Stimulated activated memory B cell treated with anti-CD40 and anti-IgM and Interleukin-4, amounts not matched to agents 10 μg/mL and 1 μg/mL and 100 μg/mL, for 72 hours (primary cell): Measurements from ENCODE around the gene MRPS30.

Experiments
- ATAC-seq: fragments of 150-1000 bp; cut with Tn5 transposase; 2 replicates; pipeline ENCODE4 v1.10.0; 2021
- H3K27ac Mint-ChIP-seq: one replicate; pipeline ENCODE4 v1.8.0; 2022; ENCODE audit warnings: mild to moderate bottlenecking, mixed read lengths
- H3K27me3 Mint-ChIP-seq: one replicate; pipeline ENCODE4 v1.8.0; 2022; ENCODE audit warnings: mixed read lengths
- H3K36me3 Mint-ChIP-seq: one replicate; pipeline ENCODE4 v1.8.0; 2022; ENCODE audit warnings: mixed read lengths
- H3K4me1 Mint-ChIP-seq: one replicate; pipeline ENCODE4 v1.8.0; 2022; ENCODE audit warnings: mixed read lengths
- H3K4me3 Mint-ChIP-seq: one replicate; pipeline ENCODE4 v1.8.0; 2022; ENCODE audit warnings: mild to moderate bottlenecking, moderate library complexity, mixed read lengths
- H3K9me3 Mint-ChIP-seq: one replicate; pipeline ENCODE4 v1.8.0; 2022; ENCODE audit warnings: mixed read lengths

Gene MRPS30

DNA sequence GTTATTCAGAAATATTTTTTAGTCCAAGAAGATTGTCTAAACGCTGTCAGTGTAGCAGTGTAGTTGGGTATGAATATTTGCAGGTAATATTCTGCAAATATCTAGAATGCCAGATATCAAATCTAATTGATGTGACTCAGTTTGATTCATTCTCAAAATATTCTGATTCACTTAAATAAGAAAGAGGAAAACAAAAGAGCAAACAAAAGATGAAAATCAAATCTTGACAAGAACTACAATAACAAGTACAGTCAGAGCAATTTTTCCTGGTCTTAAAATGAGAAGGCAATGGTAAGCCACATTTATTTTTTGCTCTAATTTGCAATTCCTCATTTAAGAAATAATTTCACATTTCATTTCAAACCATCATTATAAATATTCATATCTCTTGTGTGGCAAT, 36.0 kb downstream of the MRPS30 start:
- no peak overlapping the region for H3K4me3 Mint-ChIP-seq
- no peaks in the 10 kb centered on the region for H3K27me3 Mint-ChIP-seq
- no peak overlapping the region for H3K27ac Mint-ChIP-seq
- no peak for ATAC-seq
- H3K4me1 Mint-ChIP-seq: no peaks in the 10 kb centered on the region
- peaks cover 4% of the 10 kb centered on the region for H3K36me3 Mint-ChIP-seq
- peaks cover 3% of the 10 kb centered on the region for H3K9me3 Mint-ChIP-seq

DNA sequence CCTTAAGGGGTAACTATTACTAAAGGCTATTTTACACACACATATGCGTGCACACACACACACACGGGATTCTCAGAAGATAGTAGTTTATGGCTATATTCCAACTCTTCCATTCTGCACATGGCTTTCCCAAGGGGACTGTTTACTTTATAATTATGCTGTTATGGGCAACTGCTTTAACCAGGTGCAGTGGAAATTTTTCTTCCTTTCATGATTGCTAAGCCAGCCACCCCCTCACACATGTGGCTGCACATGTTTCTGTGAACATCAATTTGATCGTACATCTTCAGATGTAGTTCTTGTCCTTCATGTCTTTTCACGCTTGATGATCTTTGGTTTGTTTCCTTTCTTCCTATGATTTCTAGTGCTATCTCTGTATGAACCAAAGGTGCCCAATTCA, 37.0 kb downstream of the MRPS30 start:
- H3K36me3 Mint-ChIP-seq: no peaks in the 10 kb centered on the region
- no peaks in the 10 kb centered on the region for H3K9me3 Mint-ChIP-seq
- H3K27me3 Mint-ChIP-seq: no peaks in the 10 kb centered on the region
- no peak for ATAC-seq
- H3K27ac Mint-ChIP-seq: no peak overlapping the region
- no peaks in the 10 kb centered on the region for H3K4me1 Mint-ChIP-seq
- no peak overlapping the region for H3K4me3 Mint-ChIP-seq

DNA sequence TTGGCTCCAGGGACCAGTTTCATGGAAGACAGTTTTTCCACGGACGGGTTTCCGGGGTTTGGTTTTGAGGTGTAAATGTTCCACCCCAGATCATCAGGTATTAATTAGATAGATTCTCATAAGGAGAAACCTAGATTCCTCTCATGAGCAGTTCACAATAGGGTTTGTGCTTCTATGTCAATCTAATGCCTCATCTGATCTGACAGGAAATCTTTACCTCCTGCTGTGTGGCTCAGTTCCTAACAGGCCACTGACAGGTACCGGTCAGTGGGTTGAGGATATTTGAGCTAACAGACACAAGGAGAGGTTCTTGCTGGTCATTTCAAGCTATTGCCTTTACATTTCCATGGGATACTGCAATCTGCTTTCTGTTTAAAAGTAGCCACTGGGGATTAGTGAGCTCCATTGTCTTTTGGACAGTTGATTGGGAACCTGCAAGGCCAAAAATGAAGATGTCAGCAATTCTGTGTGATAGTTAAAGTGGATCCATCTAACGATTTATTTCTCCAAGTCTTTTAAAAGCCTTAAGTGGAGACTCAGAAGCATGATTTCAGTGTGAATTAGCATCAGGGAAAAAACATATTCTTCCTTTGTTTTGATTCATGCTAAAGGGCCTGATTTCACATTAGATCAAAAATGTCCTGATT, 38.6 kb downstream of the MRPS30 start:
- Mint-ChIP-seq H3K4me1 (no peaks in the 10 kb centered on the region), H3K36me3 (no peaks in the 10 kb centered on the region), H3K9me3 (no peaks in the 10 kb centered on the region), H3K27ac (no peak overlapping the region), H3K4me3 (no peak overlapping the region), H3K27me3 (no peaks in the 10 kb centered on the region)
- no peak for ATAC-seq

DNA sequence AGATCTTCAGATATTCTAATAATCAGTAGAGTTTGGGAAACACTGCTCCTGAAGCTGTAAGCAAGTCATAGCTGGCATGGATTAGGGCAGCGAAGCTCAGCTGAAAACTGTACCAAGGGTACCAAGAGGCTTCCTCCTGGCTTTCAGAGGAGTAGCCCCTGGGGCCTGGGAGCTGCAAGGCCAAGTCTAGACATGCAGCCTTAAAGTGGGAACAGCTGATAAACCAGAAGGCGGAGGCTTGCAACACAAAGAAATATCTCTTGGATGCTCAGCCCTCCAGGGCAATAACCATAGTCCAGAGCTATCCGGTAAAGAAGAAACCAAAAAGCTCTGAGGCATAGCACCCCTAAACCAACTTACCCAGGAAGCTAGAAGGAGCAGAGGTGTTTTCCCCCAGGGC, 51.5 kb downstream of the MRPS30 start:
- Mint-ChIP-seq H3K36me3 (no peaks in the 10 kb centered on the region), H3K9me3 (no peaks in the 10 kb centered on the region), H3K4me1 (no peaks in the 10 kb centered on the region), H3K27me3 (no peaks in the 10 kb centered on the region), H3K4me3 (no peak overlapping the region), H3K27ac (no peak overlapping the region)
- no peak for ATAC-seq

DNA sequence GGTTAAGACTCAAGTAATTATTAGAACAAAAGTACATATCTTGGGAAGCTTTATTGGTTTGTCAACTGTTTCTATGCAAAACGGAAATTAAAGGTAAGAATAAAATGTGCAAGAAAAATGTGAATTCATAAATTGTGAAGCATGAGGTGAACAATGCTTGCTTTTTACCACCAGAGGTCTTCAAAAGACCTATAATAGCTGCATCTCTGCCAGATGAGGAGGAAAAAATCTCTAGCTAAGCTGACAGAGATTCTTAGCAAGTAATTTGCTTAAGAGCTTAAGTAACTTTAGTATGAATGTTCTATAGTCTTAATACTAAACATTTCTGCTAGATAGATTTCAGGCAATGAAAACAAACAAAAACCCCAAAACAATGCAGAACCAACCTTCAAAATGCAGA, 54.1 kb downstream of the MRPS30 start:
- H3K9me3 Mint-ChIP-seq: no peaks in the 10 kb centered on the region
- no peak for ATAC-seq
- H3K27me3 Mint-ChIP-seq: no peaks in the 10 kb centered on the region
- H3K4me3 Mint-ChIP-seq: no peak overlapping the region
- no peaks in the 10 kb centered on the region for H3K36me3 Mint-ChIP-seq
- H3K27ac Mint-ChIP-seq: no peak overlapping the region
- H3K4me1 Mint-ChIP-seq: no peaks in the 10 kb centered on the region
